MM.1S (cell line): Measurements from ENCODE around the gene SDK1.

Experiments used
- DNase-seq: peaks from one replicate; pipeline ENCODE4 v3.0.0-alpha.2; 2015
- H2AFZ ChIP-seq: fragments of 300-600 bp; sonication (generic); 2 replicates; pipeline ENCODE4 v1.6.0; 2016; ENCODE audit warnings: antibody characterized with exemption, low read length
- H3F3A ChIP-seq: fragments of 300-600 bp; sonication (generic); 2 replicates; pipeline ENCODE4 v1.6.1; 2016; ENCODE audit warnings: mild to moderate bottlenecking, antibody characterized with exemption, low read length, moderate library complexity, mixed read lengths; ENCODE audit not compliant: insufficient read depth
- H3K27ac ChIP-seq: fragments of 300-600 bp; sonication (generic); 2 replicates; pipeline ENCODE4 v1.5.1; 2016; ENCODE audit warnings: mild to moderate bottlenecking, low read length
- H3K27me3 ChIP-seq: fragments of 300-600 bp; sonication (generic); replicated peaks from 2 replicates; pipeline ENCODE4 v1.6.0; 2016; ENCODE audit warnings: low read length; ENCODE audit not compliant: insufficient read depth
- H3K36me3 ChIP-seq: fragments of 300-600 bp; sonication (generic); replicated peaks from 2 replicates; pipeline ENCODE4 v1.6.1; 2016; ENCODE audit warnings: mild to moderate bottlenecking, low read length, mixed read lengths; ENCODE audit not compliant: insufficient read depth
- H3K4me1 ChIP-seq: fragments of 300-600 bp; sonication (generic); 2 replicates; pipeline ENCODE4 v1.6.1; 2016; ENCODE audit warnings: low read length, mixed read lengths
- H3K4me2 ChIP-seq: fragments of 300-600 bp; sonication (generic); 2 replicates; pipeline ENCODE4 v1.6.0; 2016; ENCODE audit warnings: low read depth, low read length
- H3K4me3 ChIP-seq: fragments of 300-600 bp; sonication (generic); 2 replicates; pipeline ENCODE4 v1.5.1; 2016; ENCODE audit warnings: low read length, mixed read lengths
- H3K79me2 ChIP-seq: fragments of 300-600 bp; sonication (generic); 2 replicates; pipeline ENCODE4 v1.6.1; 2016; ENCODE audit warnings: mixed run types, low read length, mixed read lengths
- H3K9ac ChIP-seq: fragments of 300-600 bp; sonication (generic); 2 replicates; pipeline ENCODE4 v1.6.1; 2016; ENCODE audit warnings: low read length, mixed read lengths
- H3K9me2 ChIP-seq: fragments of 300-600 bp; sonication (generic); replicated peaks from 2 replicates; pipeline ENCODE4 v1.6.1; 2016; ENCODE audit warnings: mild to moderate bottlenecking, low read length, mixed read lengths; ENCODE audit not compliant: insufficient read depth
- H3K9me3 ChIP-seq: fragments of 300-600 bp; sonication (generic); replicated peaks from 2 replicates; pipeline ENCODE4 v1.6.1; 2016; ENCODE audit warnings: mild to moderate bottlenecking, low read length, mixed read lengths; ENCODE audit not compliant: insufficient read depth
- H4K20me1 ChIP-seq: fragments of 300-600 bp; sonication (generic); 2 replicates; pipeline ENCODE4 v1.6.1; 2016; ENCODE audit warnings: mild to moderate bottlenecking, low read length, moderate library complexity, mixed read lengths; ENCODE audit not compliant: insufficient read depth
- CTCF ChIP-seq: fragments of 300-600 bp; sonication (generic); IDR thresholded peaks from 2 replicates; pipeline ENCODE4 v1.5.1; 2016; ENCODE audit warnings: antibody characterized with exemption, low read length, mixed read lengths
- EZH2 ChIP-seq: fragments of 300-600 bp; sonication (generic); optimal IDR thresholded peaks from 2 replicates; pipeline ENCODE3; 2017; ENCODE audit warnings: low read depth, mild to moderate bottlenecking, antibody characterized with exemption, low read length, mixed read lengths
- EZH2phosphoT487 ChIP-seq: fragments of 300-600 bp; sonication (generic); IDR thresholded peaks from 2 replicates; pipeline ENCODE4 v1.6.1; 2018; ENCODE audit warnings: antibody characterized with exemption, low read length

The SDK1 gene

GRCh38 chr7:4000934-4001333 is 699.9 kb downstream of the SDK1 start:
- Histone ChIP-seq H2AFZ (no peak overlapping the region), H3K9me3 (no peaks in the 10 kb centered on the region)

GRCh38 chr7:4001742-4002141 is 700.7 kb downstream of the SDK1 start:
- H3K79me2 ChIP-seq, result no peaks in the 10 kb centered on the region
- no peak for TF ChIP-seq EZH2
- no peak for TF ChIP-seq EZH2phosphoT487
- TF ChIP-seq CTCF, result no peak
- H3K36me3 ChIP-seq, result no peaks in the 10 kb centered on the region

More at GRCh38 chr7:4000934-4001333, 699.9 kb downstream of the SDK1 start:
- H3K79me2 ChIP-seq, result no peaks in the 10 kb centered on the region
- no peaks in the 10 kb centered on the region for H3K4me1 ChIP-seq
- no peaks in the 10 kb centered on the region for H4K20me1 ChIP-seq
- no peak for DNase-seq
- peaks cover 11% of the 10 kb centered on the region for H3K27me3 ChIP-seq
- H3K9me2 ChIP-seq, result no peaks in the 10 kb centered on the region
- TF ChIP-seq CTCF (no peak), EZH2 (no peak), EZH2phosphoT487 (no peak)
- H3K36me3 ChIP-seq, result no peaks in the 10 kb centered on the region
- H3K4me3 ChIP-seq, result no peak overlapping the region
- peaks cover 6% of the 10 kb centered on the region for H3F3A ChIP-seq
- no peak overlapping the region for H3K9ac ChIP-seq
- H3K4me2 ChIP-seq, result no peak overlapping the region
- no peak overlapping the region for H3K27ac ChIP-seq

GRCh38 chr7:4003503-4003902 is 702.5 kb downstream of the SDK1 start:
- peaks cover 23% of the 10 kb centered on the region for H3K27me3 ChIP-seq
- H3K27ac ChIP-seq, result no peak overlapping the region
- no peak for DNase-seq
- no peak overlapping the region for H2AFZ ChIP-seq
- H4K20me1 ChIP-seq, result no peaks in the 10 kb centered on the region
- peaks cover 6% of the 10 kb centered on the region for H3F3A ChIP-seq
- no peaks in the 10 kb centered on the region for H3K36me3 ChIP-seq
- H3K4me1 ChIP-seq, result 0 out of 2 replicates have a peak, but pooled peaks cover 5% of the 10 kb centered on the region
- H3K4me3 ChIP-seq, result no peak overlapping the region
- no peaks in the 10 kb centered on the region for H3K79me2 ChIP-seq
- no peaks in the 10 kb centered on the region for H3K9me2 ChIP-seq
- H3K9me3 ChIP-seq, result no peaks in the 10 kb centered on the region
- no peak overlapping the region for H3K9ac ChIP-seq
- TF ChIP-seq EZH2, result no peak
- no peak for TF ChIP-seq CTCF
- no peak for TF ChIP-seq EZH2phosphoT487
- H3K4me2 ChIP-seq, result no peak overlapping the region

More at GRCh38 chr7:4001742-4002141, 700.7 kb downstream of the SDK1 start:
- Histone ChIP-seq H3K4me2 (no peak overlapping the region), H3K4me1 (no peaks in the 10 kb centered on the region), H3K9me2 (no peaks in the 10 kb centered on the region), H3K9me3 (no peaks in the 10 kb centered on the region), H2AFZ (no peak overlapping the region), H3K9ac (no peak overlapping the region), H4K20me1 (no peaks in the 10 kb centered on the region), H3F3A (peaks cover 6% of the 10 kb centered on the region), H3K4me3 (no peak overlapping the region), H3K27me3 (peaks cover 11% of the 10 kb centered on the region), H3K27ac (no peak overlapping the region)
- no peak for DNase-seq
